NT2/D1 (cell line): ENCODE data around the gene ABHD18.

Source experiments
- SUZ12 ChIP-seq: IDR thresholded peaks from 2 replicates; pipeline ENCODE4 v1.6.1; 2011; ENCODE audit not compliant: insufficient read length, insufficient read depth; ENCODE audit errors: extremely low read depth
- YY1 ChIP-seq: IDR thresholded peaks from 2 replicates; pipeline ENCODE4 v1.6.1; 2011; ENCODE audit not compliant: insufficient read length, insufficient read depth
- ZNF274 ChIP-seq: IDR thresholded peaks from 2 replicates; pipeline ENCODE4 v1.6.1; 2011; ENCODE audit warnings: mild to moderate bottlenecking, low read depth, low read length

DNA sequence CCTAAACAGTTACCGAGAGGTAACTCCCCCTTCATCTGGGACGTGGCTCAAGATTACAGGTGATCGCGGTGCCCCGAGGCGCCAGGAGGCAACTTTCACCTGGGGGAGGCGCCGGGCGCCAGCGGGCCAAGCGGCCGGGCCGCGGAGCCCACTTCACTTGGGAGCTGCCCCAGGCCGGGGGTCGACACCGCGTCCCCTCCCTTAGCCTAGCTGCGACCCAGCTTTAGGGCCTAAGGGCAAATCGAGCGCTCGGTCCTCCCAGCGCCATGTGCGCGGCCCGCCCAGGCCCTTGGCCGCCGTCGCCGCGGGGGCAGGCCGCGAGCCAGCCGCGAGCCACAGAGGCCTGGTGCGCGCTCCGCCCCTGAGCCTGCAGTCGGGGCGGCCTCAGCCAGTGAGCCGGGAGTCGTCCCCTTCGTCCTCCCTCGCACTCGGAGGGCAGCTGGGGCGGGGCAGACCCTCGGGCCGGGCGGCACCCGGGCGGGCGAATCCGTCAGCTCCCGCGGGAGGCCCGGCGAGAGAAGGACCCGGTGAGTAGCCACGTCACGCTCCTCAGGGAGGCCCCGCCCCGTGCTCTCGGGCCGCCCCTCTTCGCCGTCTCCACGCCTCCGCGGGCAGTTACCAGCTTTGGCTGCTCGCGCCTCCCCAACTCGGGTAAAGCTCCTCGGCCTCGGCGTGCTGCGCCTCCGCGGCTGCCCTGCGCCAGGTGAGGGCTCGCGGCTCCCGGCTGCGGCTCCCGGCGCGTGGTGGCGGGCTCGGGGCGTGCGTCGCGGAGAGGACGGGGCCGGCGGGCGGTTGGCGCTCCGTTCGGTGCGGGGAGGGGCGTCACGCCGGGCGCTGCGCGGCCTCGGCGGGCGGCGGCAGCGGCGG is 95.7 kb downstream of the ABHD18 start, which contains the start of gene LARP1B:
- TF ChIP-seq YY1 (no peak), ZNF274 (no peak), SUZ12 (no peak)
